Type B pancreatic cell (in vitro differentiated cells): Measurements from ENCODE around the gene FBXO3. TPM values are rescaled to one million over a fixed set of nuclear protein-coding genes. Genes with fewer than 3 reads are reported as not detected.

Experiments
- DNase-seq: peaks from one replicate; pipeline ENCODE4 v3.0.0; 2021; ENCODE audit warnings: mixed read lengths; ENCODE audit not compliant: unreplicated experiment; ENCODE audit errors: extremely low spot score
- H3K27ac Mint-ChIP-seq: 2 replicates; pipeline ENCODE4 v1.8.0; 2021; ENCODE audit warnings: mild to moderate bottlenecking, mixed read lengths
- H3K27me3 Mint-ChIP-seq: 2 replicates; pipeline ENCODE4 v1.8.0; 2021; ENCODE audit warnings: mixed read lengths
- H3K36me3 Mint-ChIP-seq: 2 replicates; pipeline ENCODE4 v1.8.0; 2021; ENCODE audit warnings: mixed read lengths
- H3K4me1 Mint-ChIP-seq: one replicate; pipeline ENCODE4 v1.8.0; 2021; ENCODE audit warnings: mixed read lengths; ENCODE audit not compliant: unreplicated experiment
- H3K4me3 Mint-ChIP-seq: 2 replicates; pipeline ENCODE4 v1.8.0; 2021; ENCODE audit warnings: mild to moderate bottlenecking, mixed read lengths
- H3K9me3 Mint-ChIP-seq: 2 replicates; pipeline ENCODE4 v1.8.0; 2021; ENCODE audit warnings: mixed read lengths
- CTCF ChIP-seq: fragments of 200-600 bp; sonication (generic); conservative IDR thresholded peaks from 2 replicates; pipeline ENCODE4 v1.5.0; 2021; ENCODE audit warnings: antibody characterized with exemption, mild to moderate bottlenecking
- total RNA-seq: library from RNA; stranded (reverse); gene quantifications from 2 replicates; pipeline ENCODE4 v1.2.1, GENCODE V29; 2021; ENCODE audit warnings: low replicate concordance

The FBXO3 gene
- total RNA-seq, 1 donor from 2014 or later, result 29.3 TPM

GRCh38 chr11:33696411-33696810 is 77.9 kb downstream of the FBXO3 start:
- DNase-seq, result no peak
- Mint-ChIP-seq H3K27me3 (peaks cover 14% of the 10 kb centered on the region), H3K36me3 (no peaks in the 10 kb centered on the region), H3K4me1 (peaks cover 29% of the 10 kb centered on the region), H3K27ac (peak overlapping the region; percentile 17), H3K4me3 (no peak overlapping the region), H3K9me3 (no peaks in the 10 kb centered on the region)
- TF ChIP-seq CTCF, result no peak

GRCh38 chr11:33695051-33695566 is 79.2 kb downstream of the FBXO3 start:
- peaks cover 37% of the 10 kb centered on the region for H3K4me1 Mint-ChIP-seq
- no peak for DNase-seq

GRCh38 chr11:33694346-33695050 is 79.8 kb downstream of the FBXO3 start:
- TF ChIP-seq CTCF, result no peak
- H3K4me1 Mint-ChIP-seq, result peaks cover 40% of the 10 kb centered on the region
- no peak overlapping the region for H3K27ac Mint-ChIP-seq
- H3K9me3 Mint-ChIP-seq, result no peaks in the 10 kb centered on the region
- no peaks in the 10 kb centered on the region for H3K36me3 Mint-ChIP-seq
- no peak for DNase-seq
- H3K4me3 Mint-ChIP-seq, result no peak overlapping the region
- peaks cover 14% of the 10 kb centered on the region for H3K27me3 Mint-ChIP-seq

More at GRCh38 chr11:33695051-33695566, 79.2 kb downstream of the FBXO3 start:
- H3K9me3 Mint-ChIP-seq, result no peaks in the 10 kb centered on the region
- peaks cover 14% of the 10 kb centered on the region for H3K27me3 Mint-ChIP-seq
- no peak overlapping the region for H3K27ac Mint-ChIP-seq
- TF ChIP-seq CTCF, result no peak
- no peaks in the 10 kb centered on the region for H3K36me3 Mint-ChIP-seq
- no peak overlapping the region for H3K4me3 Mint-ChIP-seq

- Mint-ChIP-seq H3K36me3 (no peaks in the 10 kb centered on the region), H3K27me3 (peaks cover 11% of the 10 kb centered on the region), H3K9me3 (no peaks in the 10 kb centered on the region), H3K27ac (peak overlapping the region; percentile 90), H3K4me3 (no peak overlapping the region), H3K4me1 (peaks cover 43% of the 10 kb centered on the region)
- no peak for TF ChIP-seq CTCF
- no peak for DNase-seq
These were observed 81.8 kb downstream of the FBXO3 start for GRCh38 chr11:33692541-33692940.

GRCh38 chr11:33692013-33692504 is 82.3 kb downstream of the FBXO3 start:
- peaks cover 11% of the 10 kb centered on the region for H3K27me3 Mint-ChIP-seq
- peaks cover 43% of the 10 kb centered on the region for H3K4me1 Mint-ChIP-seq
- H3K4me3 Mint-ChIP-seq, result peak overlapping the region; percentile 29
- H3K9me3 Mint-ChIP-seq, result no peaks in the 10 kb centered on the region
- DNase-seq, result no peak
- no peak for TF ChIP-seq CTCF
- H3K27ac Mint-ChIP-seq, result peak overlapping the region; percentile 90
- H3K36me3 Mint-ChIP-seq, result no peaks in the 10 kb centered on the region
